ENCODE data around the gene PHTF2. TPM values are rescaled to one million over a fixed set of nuclear protein-coding genes. Genes with fewer than 3 reads are reported as not detected.

PHTF2 gene
- polyA plus RNA-seq, 1 donor: 11.5 TPM

GRCh38 chr7:77843194-77843593 is 44.6 kb downstream of the PHTF2 start:
- H3K36me3 ChIP-seq (ENCODE audit: control insufficient read depth, insufficient read depth, low read length): no peaks in the 10 kb centered on the region
- no peak overlapping the region for H3K27ac ChIP-seq (ENCODE audit: low read length)
- no peaks in the 10 kb centered on the region for H3K9me3 ChIP-seq (ENCODE audit: control insufficient read depth, low read depth, low read length)
- H3K4me3 ChIP-seq (ENCODE audit: low read length): no peak overlapping the region
- DNase-seq: no peak
- 80% methylated on average over 1 of the region's 2 CpGs for WGBS (ENCODE audit: insufficient coverage, low lambda C conversion rate)
- no peaks in the 10 kb centered on the region for H3K27me3 ChIP-seq (ENCODE audit: control insufficient read depth, insufficient read depth, low read length)
- no peaks in the 10 kb centered on the region for H3K4me1 ChIP-seq (ENCODE audit: control insufficient read depth, insufficient read depth, low read length)

- Histone ChIP-seq H3K36me3 (ENCODE audit: control insufficient read depth, insufficient read depth, low read length) (no peaks in the 10 kb centered on the region), H3K27me3 (ENCODE audit: control insufficient read depth, insufficient read depth, low read length) (no peaks in the 10 kb centered on the region), H3K4me3 (ENCODE audit: low read length) (no peak overlapping the region), H3K27ac (ENCODE audit: low read length) (no peak overlapping the region), H3K9me3 (ENCODE audit: control insufficient read depth, low read depth, low read length) (no peaks in the 10 kb centered on the region), H3K4me1 (ENCODE audit: control insufficient read depth, insufficient read depth, low read length) (no peaks in the 10 kb centered on the region)
- no peak for DNase-seq
- WGBS (ENCODE audit: insufficient coverage, low lambda C conversion rate): no CpG with 5 or more reads among the region's 8 CpGs
These were observed 47.9 kb downstream of the PHTF2 start for GRCh38 chr7:77846317-77847092.

- H3K27ac ChIP-seq (ENCODE audit: low read length): no peak overlapping the region
- no peaks in the 10 kb centered on the region for H3K9me3 ChIP-seq (ENCODE audit: control insufficient read depth, low read depth, low read length)
- peaks cover 2% of the 10 kb centered on the region for H3K36me3 ChIP-seq (ENCODE audit: control insufficient read depth, insufficient read depth, low read length)
- no peak for DNase-seq
- H3K4me1 ChIP-seq (ENCODE audit: control insufficient read depth, insufficient read depth, low read length): no peaks in the 10 kb centered on the region
- H3K4me3 ChIP-seq (ENCODE audit: low read length): no peak overlapping the region
- H3K27me3 ChIP-seq (ENCODE audit: control insufficient read depth, insufficient read depth, low read length): no peaks in the 10 kb centered on the region
- 60% methylated on average over 1 of the region's 7 CpGs for WGBS (ENCODE audit: insufficient coverage, low lambda C conversion rate)
These were observed 57.0 kb downstream of the PHTF2 start for GRCh38 chr7:77855371-77856083.

- no peaks in the 10 kb centered on the region for H3K27me3 ChIP-seq (ENCODE audit: control insufficient read depth, insufficient read depth, low read length)
- H3K4me1 ChIP-seq (ENCODE audit: control insufficient read depth, insufficient read depth, low read length): no peaks in the 10 kb centered on the region
- no peak overlapping the region for H3K4me3 ChIP-seq (ENCODE audit: low read length)
- H3K36me3 ChIP-seq (ENCODE audit: control insufficient read depth, insufficient read depth, low read length): peaks cover 2% of the 10 kb centered on the region
- DNase-seq: no peak
- 40% methylated on average over 1 of the region's 2 CpGs for WGBS (ENCODE audit: insufficient coverage, low lambda C conversion rate)
- no peak overlapping the region for H3K27ac ChIP-seq (ENCODE audit: low read length)
- no peaks in the 10 kb centered on the region for H3K9me3 ChIP-seq (ENCODE audit: control insufficient read depth, low read depth, low read length)
These were observed 59.7 kb downstream of the PHTF2 start for GRCh38 chr7:77858278-77858677.

GRCh38 chr7:77859343-77859742 is 60.8 kb downstream of the PHTF2 start:
- Histone ChIP-seq H3K27ac (ENCODE audit: low read length) (no peak overlapping the region), H3K4me3 (ENCODE audit: low read length) (no peak overlapping the region), H3K36me3 (ENCODE audit: control insufficient read depth, insufficient read depth, low read length) (peaks cover 2% of the 10 kb centered on the region), H3K4me1 (ENCODE audit: control insufficient read depth, insufficient read depth, low read length) (no peaks in the 10 kb centered on the region), H3K9me3 (ENCODE audit: control insufficient read depth, low read depth, low read length) (no peaks in the 10 kb centered on the region), H3K27me3 (ENCODE audit: control insufficient read depth, insufficient read depth, low read length) (no peaks in the 10 kb centered on the region)
- WGBS (ENCODE audit: insufficient coverage, low lambda C conversion rate): 97% methylated on average over 4 of the region's 7 CpGs
- no peak for DNase-seq

- no peaks in the 10 kb centered on the region for H3K36me3 ChIP-seq (ENCODE audit: control insufficient read depth, insufficient read depth, low read length)
- H3K9me3 ChIP-seq (ENCODE audit: control insufficient read depth, low read depth, low read length): no peaks in the 10 kb centered on the region
- peaks cover 11% of the 10 kb centered on the region for H3K4me1 ChIP-seq (ENCODE audit: control insufficient read depth, insufficient read depth, low read length)
- no peak overlapping the region for H3K4me3 ChIP-seq (ENCODE audit: low read length)
- DNase-seq: no peak
- no peaks in the 10 kb centered on the region for H3K27me3 ChIP-seq (ENCODE audit: control insufficient read depth, insufficient read depth, low read length)
- 83% methylated on average over 1 of the region's 1 CpG for WGBS (ENCODE audit: insufficient coverage, low lambda C conversion rate)
- no peak overlapping the region for H3K27ac ChIP-seq (ENCODE audit: low read length)
These were observed 64.1 kb downstream of the PHTF2 start for GRCh38 chr7:77862691-77863090.

DNA sequence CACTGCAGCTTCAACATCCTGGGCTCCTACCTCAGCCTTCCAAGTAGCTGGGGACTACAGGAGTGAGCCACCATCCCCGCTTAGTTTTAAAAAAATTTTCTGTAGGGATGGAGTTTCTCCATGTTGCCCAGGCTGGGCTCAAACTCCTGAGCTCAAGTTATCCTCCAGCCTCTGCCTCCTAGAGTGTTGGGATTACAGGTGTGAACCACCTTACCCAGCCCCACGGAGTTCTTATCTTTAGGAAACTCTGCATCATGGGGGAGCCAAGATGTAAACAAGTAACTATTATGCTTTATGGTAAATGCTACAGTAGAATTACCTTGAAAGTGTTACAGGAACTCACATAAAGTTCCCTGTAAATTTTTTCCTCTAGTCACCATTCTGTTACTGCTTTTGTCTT is 65.3 kb downstream of the PHTF2 start:
- WGBS (ENCODE audit: insufficient coverage, low lambda C conversion rate): no CpG with 5 or more reads among the region's 2 CpGs
- no peak overlapping the region for H3K4me3 ChIP-seq (ENCODE audit: low read length)
- H3K36me3 ChIP-seq (ENCODE audit: control insufficient read depth, insufficient read depth, low read length): no peaks in the 10 kb centered on the region
- H3K27ac ChIP-seq (ENCODE audit: low read length): no peak overlapping the region
- no peaks in the 10 kb centered on the region for H3K9me3 ChIP-seq (ENCODE audit: control insufficient read depth, low read depth, low read length)
- peaks cover 11% of the 10 kb centered on the region for H3K4me1 ChIP-seq (ENCODE audit: control insufficient read depth, insufficient read depth, low read length)
- H3K27me3 ChIP-seq (ENCODE audit: control insufficient read depth, insufficient read depth, low read length): no peaks in the 10 kb centered on the region
- DNase-seq: no peak

- Histone ChIP-seq H3K4me3 (ENCODE audit: low read length) (no peak overlapping the region), H3K27me3 (ENCODE audit: control insufficient read depth, insufficient read depth, low read length) (no peaks in the 10 kb centered on the region), H3K27ac (ENCODE audit: low read length) (peak overlapping the region; percentile 94), H3K9me3 (ENCODE audit: control insufficient read depth, low read depth, low read length) (no peaks in the 10 kb centered on the region), H3K36me3 (ENCODE audit: control insufficient read depth, insufficient read depth, low read length) (no peaks in the 10 kb centered on the region), H3K4me1 (ENCODE audit: control insufficient read depth, insufficient read depth, low read length) (peaks cover 11% of the 10 kb centered on the region)
- 100% methylated on average over 1 of the region's 3 CpGs for WGBS (ENCODE audit: insufficient coverage, low lambda C conversion rate)
- DNase-seq: no peak
These were observed 67.8 kb downstream of the PHTF2 start for GRCh38 chr7:77866370-77866769.

DNA sequence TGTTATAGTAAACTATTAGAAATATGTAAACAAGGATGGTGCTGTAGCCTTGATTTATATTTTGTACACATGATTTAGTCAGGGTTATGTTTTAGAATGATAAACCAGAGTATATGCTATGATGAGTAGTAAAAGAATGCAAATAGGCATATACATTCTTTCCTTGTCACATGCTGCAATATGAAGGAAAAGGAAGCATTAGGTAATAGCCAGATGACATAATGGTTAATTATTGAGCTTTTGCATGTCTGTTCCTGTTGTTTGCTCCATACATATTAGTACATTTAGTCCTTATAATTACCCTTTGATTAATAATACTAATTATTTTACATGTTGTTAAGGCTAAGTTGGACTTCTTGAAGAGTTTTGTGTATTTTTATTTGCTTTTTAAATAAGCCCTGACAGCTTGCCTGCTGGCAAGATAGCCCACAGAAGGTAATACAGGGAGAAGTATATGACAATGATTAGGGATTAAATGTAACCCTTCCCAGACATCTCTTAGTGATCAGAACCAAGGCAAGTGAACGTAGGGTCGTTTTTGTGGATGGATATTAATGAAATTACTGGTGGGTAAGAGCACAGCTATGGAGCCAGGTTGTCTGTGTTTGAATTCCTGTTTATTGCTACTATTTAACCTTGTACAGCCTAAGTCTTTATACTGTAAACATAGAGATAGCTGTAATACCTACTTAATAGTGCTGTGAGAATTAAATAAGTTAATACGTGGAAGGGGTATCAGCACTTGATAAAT is 68.4 kb downstream of the PHTF2 start:
- DNase-seq: peak; percentile 55 to 81
- Histone ChIP-seq H3K4me1 (ENCODE audit: control insufficient read depth, insufficient read depth, low read length) (peaks cover 11% of the 10 kb centered on the region), H3K27me3 (ENCODE audit: control insufficient read depth, insufficient read depth, low read length) (no peaks in the 10 kb centered on the region), H3K9me3 (ENCODE audit: control insufficient read depth, low read depth, low read length) (no peaks in the 10 kb centered on the region), H3K4me3 (ENCODE audit: low read length) (no peak overlapping the region), H3K36me3 (ENCODE audit: control insufficient read depth, insufficient read depth, low read length) (no peaks in the 10 kb centered on the region), H3K27ac (ENCODE audit: low read length) (peak overlapping the region; percentile 94)
- WGBS (ENCODE audit: insufficient coverage, low lambda C conversion rate): no CpG with 5 or more reads among the region's 3 CpGs

- no peaks in the 10 kb centered on the region for H3K27me3 ChIP-seq (ENCODE audit: control insufficient read depth, insufficient read depth, low read length)
- H3K4me3 ChIP-seq (ENCODE audit: low read length): no peak overlapping the region
- no CpG with 5 or more reads among the region's 1 CpG for WGBS (ENCODE audit: insufficient coverage, low lambda C conversion rate)
- H3K4me1 ChIP-seq (ENCODE audit: control insufficient read depth, insufficient read depth, low read length): peaks cover 11% of the 10 kb centered on the region
- peak overlapping the region; percentile 94 for H3K27ac ChIP-seq (ENCODE audit: low read length)
- no peaks in the 10 kb centered on the region for H3K9me3 ChIP-seq (ENCODE audit: control insufficient read depth, low read depth, low read length)
- peak; percentile 30 to 71 for DNase-seq
- no peaks in the 10 kb centered on the region for H3K36me3 ChIP-seq (ENCODE audit: control insufficient read depth, insufficient read depth, low read length)
These were observed 68.9 kb downstream of the PHTF2 start for GRCh38 chr7:77867537-77867865.

Data from large intestine (tissue), 3 donors.